Pulmonary artery endothelial cell (primary cell): ENCODE results near the gene SMOC1. TPM values are rescaled to one million over a fixed set of nuclear protein-coding genes. Genes with fewer than 3 reads are reported as not detected.

Experiments
- DNase-seq: peaks from one replicate; pipeline ENCODE4 v3.0.0-alpha.2; 2011; ENCODE audit warnings: low read depth, low spot score
- total RNA-seq: library from RNA; depleted of rRNA; stranded (reverse); fragments of >200 nt; gene quantifications from 2 replicates; pipeline ENCODE4 v1.2.3, GENCODE V29; 2014

The SMOC1 gene
- total RNA-seq, 1 donor from 2014 or later = 0.26 TPM

GRCh38 chr14:69980457-69981425 is 101.5 kb downstream of the SMOC1 start:
- no peak for DNase-seq

DNA sequence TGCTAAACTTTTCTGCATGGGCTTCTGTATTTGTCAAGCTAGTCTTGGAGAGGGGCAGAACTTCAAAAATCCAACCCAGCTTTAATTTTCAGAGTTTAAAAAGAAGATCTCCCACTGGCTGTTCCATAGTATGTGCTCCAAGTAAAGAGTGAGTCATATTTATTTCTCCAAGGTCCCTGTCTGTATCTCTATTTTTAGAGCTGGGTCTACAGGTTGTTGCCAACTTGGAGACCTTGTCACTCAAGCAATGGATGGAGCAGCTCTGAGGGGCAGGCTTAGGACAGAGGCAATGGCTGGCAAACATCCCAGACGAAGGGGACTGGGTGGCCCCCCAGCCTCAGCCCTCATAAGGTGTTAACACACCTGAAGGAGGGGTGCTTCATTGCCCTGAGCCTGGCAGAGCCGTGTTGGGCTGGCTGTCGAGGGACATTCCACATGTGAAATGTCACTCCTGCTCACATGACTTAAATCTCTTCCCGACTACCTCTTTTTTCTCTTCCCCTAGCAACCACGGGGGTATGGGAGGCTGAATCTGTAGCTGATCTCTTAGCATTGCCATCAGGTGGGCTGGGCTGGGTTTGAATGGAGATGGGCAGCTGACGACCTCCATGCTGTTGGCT is 103.1 kb downstream of the SMOC1 start:
- DNase-seq = no peak

- DNase-seq = no peak
Measured at GRCh38 chr14:69982886-69983285, 103.7 kb downstream of the SMOC1 start.

GRCh38 chr14:69983317-69983716 is 104.1 kb downstream of the SMOC1 start:
- no peak for DNase-seq

- DNase-seq = no peak
Measured at GRCh38 chr14:69985463-69985862, 106.2 kb downstream of the SMOC1 start.

DNA sequence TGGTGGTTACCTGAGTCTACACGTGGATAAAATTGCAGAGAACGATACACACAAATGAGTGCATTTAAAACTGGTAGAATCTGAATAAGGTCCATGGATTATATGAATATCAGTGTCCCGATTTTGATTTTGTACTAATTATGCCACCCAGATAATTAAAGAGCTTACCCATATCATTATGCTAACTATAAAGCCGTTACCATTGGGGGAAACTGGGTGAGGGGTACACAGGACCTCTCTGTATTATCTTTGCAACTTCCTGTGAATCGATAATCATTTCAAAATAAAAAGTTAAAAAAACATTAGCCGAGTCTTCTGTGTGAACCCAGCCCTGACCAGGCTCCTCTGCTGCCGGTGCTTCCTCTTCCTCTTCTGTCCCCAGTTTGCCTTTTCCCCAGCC is 107.1 kb downstream of the SMOC1 start:
- no peak for DNase-seq

DNA sequence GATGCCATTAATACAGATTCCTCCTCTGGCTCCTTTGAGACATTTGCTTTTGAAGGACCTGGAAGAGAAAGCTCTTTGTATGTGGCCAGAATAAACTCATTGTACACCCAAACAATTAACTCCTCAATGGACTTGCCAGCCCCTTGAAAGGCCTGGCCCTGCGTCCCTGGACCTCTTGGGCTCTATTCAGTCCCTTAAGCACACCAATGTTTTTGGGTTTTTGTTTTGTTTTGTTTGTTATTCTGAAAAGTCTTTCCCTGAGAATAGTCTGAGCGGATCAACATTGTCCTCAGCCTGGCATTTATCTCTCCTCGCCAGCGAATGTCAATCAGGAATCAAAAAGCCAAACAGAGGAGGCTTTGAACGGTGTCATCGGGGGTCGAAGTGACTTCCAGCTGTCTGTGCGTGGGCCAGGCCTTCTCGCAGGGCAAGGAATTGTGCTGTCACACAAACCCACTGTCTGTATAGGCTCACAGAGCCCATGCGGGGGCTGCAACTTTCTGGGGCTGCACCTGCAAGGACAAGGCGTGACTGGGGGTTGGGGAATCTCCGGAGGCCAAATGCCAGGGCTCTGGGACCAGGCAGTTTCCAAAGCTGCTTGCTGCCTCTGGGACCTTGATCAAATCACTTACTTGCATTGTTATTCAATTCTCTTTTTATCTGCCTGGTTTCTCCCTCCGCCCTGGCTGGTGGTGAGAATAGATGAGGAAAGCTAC is 108.3 kb downstream of the SMOC1 start:
- DNase-seq = no peak

DNA sequence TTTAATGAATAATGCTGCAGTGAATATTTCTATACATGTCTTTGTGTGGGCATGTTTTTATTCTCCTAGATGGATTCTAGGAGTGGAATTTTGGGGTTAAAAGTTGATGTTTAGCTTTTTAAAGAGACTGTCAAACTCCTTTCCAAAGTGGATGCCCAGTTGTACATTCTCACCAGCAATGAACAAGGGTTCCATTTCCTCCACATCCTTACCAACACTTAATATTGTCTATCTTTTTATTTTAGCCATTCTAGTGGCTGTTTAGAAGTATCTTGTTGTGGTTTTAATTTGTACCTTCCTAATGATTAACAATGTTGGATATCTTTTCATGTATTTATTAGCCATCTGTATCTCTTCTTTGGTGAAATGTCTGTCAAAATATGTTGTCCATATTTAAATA is 109.8 kb downstream of the SMOC1 start:
- no peak for DNase-seq

DNA sequence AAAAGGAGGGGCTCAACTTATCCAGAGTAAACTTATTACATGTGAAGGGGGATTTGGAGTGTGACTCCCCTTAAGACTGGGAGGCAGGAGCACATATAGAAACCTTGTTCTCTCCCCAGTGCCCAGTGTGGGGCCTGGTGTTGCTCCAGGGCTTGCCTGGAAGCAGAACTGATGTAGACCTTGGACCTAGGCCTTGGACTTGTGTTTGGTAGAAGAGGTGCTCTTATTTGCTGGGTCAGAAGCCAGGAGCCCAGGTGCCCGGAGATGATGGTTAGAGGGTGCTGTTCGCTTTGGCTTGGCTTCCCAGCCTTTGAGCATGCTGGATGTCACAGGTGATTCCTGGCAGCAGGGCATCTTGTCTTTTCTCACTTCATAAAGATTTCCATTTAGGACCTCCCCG is 110.4 kb downstream of the SMOC1 start:
- no peak for DNase-seq

DNA sequence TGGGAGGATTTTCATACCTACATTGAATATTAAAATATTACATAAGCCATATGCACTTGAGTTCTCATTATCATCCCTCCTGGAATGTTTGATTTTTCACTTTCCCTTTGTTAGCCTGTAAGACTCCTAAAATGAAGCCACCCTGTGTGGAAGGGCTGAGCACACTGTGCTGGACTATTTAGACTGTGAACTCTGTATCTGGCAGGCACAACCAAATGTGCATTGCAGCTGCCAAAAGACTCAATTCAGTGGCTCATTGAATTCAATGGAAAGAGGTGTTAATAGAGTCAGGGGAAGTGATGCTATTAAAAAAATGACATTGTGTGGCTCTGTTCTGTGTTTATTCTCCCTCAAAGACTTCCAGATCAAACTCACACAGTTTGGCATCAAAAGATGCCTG is 111.1 kb downstream of the SMOC1 start:
- no peak for DNase-seq

DNA sequence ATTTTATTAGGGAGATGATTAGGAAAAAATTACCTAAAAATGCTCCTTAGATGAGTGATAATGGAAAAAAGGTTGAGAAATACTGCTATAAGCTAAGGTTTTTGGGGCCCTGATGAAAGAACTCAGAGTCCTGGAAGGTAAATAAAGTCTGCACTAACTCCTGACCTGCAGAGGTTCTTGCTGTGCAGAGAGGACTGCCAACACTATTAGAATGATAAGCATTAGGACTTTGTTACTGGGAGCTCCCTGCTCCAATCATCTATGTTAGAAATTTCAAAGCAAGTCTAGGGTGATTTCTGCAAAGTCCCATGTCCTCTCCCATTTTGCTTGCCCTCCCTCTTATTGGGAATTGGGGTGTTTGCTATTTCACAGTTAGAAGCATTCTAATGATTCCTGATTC is 112.2 kb downstream of the SMOC1 start:
- DNase-seq = no peak

- no peak for DNase-seq
Measured at GRCh38 chr14:69992564-69992963, 113.3 kb downstream of the SMOC1 start.

DNA sequence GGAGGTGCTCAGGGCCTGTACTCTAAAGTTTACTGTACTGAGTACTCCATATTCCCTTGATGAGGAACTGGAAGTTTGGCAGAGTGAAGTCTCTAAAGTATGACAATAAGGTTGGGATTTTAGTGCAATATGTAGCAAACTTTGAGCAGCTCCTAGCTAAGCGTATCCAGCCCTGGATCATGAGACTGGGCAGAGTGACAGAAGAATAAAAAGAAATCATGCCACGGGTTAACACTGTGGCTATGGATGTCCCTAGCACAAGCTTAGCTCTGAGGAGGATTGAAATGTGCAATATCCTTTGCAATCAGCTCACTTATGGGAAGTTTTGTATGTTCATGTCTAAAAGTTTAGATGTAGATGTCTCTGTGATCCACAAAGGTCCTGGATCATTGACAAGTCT is 114.1 kb downstream of the SMOC1 start:
- DNase-seq = no peak

GRCh38 chr14:69994002-69994401 is 114.8 kb downstream of the SMOC1 start:
- no peak for DNase-seq

DNA sequence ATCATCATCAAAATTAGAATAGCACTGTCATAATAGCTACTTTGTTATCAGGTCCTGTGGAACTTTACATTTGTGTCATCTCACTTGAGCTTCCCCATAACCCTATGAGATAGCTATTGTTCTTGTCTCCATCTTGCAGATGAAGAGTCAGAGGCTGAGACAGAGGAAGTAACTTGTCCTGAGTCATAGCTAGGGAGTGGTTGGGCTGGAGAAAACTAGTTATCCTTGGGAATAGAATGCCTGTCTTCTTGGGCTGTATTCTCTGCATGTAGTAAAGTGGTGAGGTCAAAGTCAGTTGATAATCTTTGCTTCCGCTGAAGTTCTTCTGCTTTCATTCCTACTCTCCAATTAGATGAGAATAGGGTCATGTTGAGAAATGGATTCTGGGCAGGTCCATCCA is 117.0 kb downstream of the SMOC1 start:
- no peak for DNase-seq

DNA sequence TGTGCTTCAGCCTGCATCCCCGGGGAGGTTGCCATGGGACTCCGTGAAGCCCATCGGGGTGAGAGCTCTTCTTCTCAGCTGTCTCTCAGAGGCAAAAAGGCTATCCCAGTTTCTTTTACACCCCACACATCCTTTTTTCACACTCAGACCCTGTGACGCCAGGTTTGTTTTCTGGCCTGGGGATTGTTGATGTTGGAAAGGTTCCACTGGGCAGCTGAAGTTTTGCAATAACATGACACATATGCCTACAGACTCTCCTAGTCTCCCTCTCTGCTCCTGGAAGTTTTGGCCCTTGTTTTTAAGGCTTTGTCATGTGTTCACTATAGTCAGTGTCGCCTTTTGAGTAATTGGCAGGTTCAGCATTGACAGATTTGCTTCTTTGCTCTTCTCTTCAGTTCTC is 118.6 kb downstream of the SMOC1 start:
- DNase-seq = peak; percentile 27

DNA sequence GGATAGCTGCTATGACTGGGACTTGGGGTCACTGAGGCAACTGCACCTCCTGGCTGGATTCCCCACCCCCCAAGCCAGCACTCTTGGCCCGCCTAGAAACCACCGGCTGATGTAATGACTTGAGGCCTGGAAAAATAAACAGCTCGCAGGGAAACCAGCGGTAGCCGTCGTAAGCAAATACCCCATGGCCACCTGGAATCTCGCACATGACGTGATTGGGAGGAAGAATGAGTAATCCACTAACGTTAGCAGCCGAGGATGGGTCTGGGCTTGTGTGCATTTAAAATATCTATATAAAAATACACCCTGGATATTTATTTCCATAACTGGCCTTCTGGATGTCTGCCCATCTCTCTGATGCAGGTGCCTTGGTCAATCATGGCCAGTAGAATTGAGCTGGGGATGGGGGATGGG is 120.1 kb downstream of the SMOC1 start:
- DNase-seq = peak; percentile 55

- DNase-seq = no peak
Measured at GRCh38 chr14:70000601-70001000, 121.4 kb downstream of the SMOC1 start.

GRCh38 chr14:70002589-70003346 is 123.6 kb downstream of the SMOC1 start:
- DNase-seq = no peak

DNA sequence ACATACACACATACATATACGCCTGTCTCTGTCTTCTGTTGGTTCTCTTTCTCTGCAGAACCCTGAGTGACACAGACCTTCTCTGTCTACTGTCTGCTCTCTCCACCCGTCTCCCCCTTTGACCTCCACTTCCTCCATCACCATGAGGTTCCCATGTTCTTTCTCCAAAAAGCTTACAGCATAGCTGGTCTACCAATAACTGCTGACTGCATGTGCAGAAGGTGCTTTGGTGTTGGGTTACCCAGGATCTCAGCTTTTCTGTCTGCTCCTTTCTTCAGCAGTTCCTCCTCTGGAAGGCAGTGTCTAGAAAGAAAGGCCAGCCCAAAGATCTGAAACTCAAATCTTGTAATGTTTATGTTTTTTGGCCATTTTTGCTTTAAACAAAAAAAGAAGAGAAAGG is 125.6 kb downstream of the SMOC1 start:
- no peak for DNase-seq

- no peak for DNase-seq
Measured at GRCh38 chr14:70005281-70005805, 126.1 kb downstream of the SMOC1 start.
